Keratinocyte (primary cell): ENCODE results near the gene PIH1D1. TPM values are rescaled to one million over a fixed set of nuclear protein-coding genes. Genes with fewer than 3 reads are reported as not detected.

Experiments used
- DNase-seq: peaks from one replicate; pipeline ENCODE4 v3.0.0-alpha.2; 2011; ENCODE audit warnings: low read depth, missing footprints, low spot score
- FAIRE-seq: peaks from 2 replicates; lab custom pipeline; 2011; peaks lifted over from hg19 to GRCh38; lab: Jason Lieb, UNC
- H2AFZ ChIP-seq: 2 replicates; pipeline ENCODE4 v1.6.0; 2012; ENCODE audit warnings: low read length, control low read depth, inconsistent platforms; ENCODE audit not compliant: control insufficient read depth
- H3K27ac ChIP-seq: 2 replicates; pipeline ENCODE4 v1.5.1; 2011; ENCODE audit warnings: low read length; ENCODE audit not compliant: control insufficient read depth, insufficient read depth
- H3K27me3 ChIP-seq: 3 replicates; pipeline ENCODE4 v1.6.0; 2011; ENCODE audit warnings: low read length; ENCODE audit not compliant: control insufficient read depth, insufficient read depth; ENCODE audit errors: extremely low read depth
- H3K36me3 ChIP-seq, 2 experiments: 2 replicates in 1 of 2; 3 replicates in 1 of 2; pipeline ENCODE4 v1.5.1; 2011; ENCODE audit warnings: low read length in 2 of 2, mild to moderate bottlenecking in 1 of 2; ENCODE audit not compliant: control insufficient read depth in 2 of 2, insufficient read depth in 2 of 2; ENCODE audit errors: extremely low read depth in 1 of 2
- H3K4me1 ChIP-seq: 3 replicates; pipeline ENCODE4 v1.5.1; 2011; ENCODE audit warnings: low read length; ENCODE audit not compliant: control insufficient read depth, insufficient read depth; ENCODE audit errors: extremely low read depth
- H3K4me2 ChIP-seq: 3 replicates; pipeline ENCODE4 v1.6.0; 2011; ENCODE audit warnings: low read depth, low read length; ENCODE audit not compliant: control insufficient read depth, insufficient read depth; ENCODE audit errors: extremely low read depth
- H3K4me3 ChIP-seq, 3 experiments: fragments of 200-600 bp in 1 of 3; sonication (generic) in 1 of 3; 2 replicates in 2 of 3; 3 replicates in 1 of 3; pipeline ENCODE4 v1.5.1; 2011 to 2016; ENCODE audit warnings: low read length in 3 of 3, mild to moderate bottlenecking in 3 of 3, control low read depth in 2 of 3, inconsistent platforms in 1 of 3, low read depth in 1 of 3, mixed read lengths in 1 of 3, mixed run types in 1 of 3, moderate library complexity in 1 of 3; ENCODE audit not compliant: control insufficient read depth in 2 of 3, insufficient read depth in 2 of 3; ENCODE audit errors: extremely low read depth in 1 of 3
- H3K79me2 ChIP-seq: 2 replicates; pipeline ENCODE4 v1.6.0; 2012; ENCODE audit warnings: low read length; ENCODE audit not compliant: control insufficient read depth, insufficient read depth
- H3K9ac ChIP-seq: 3 replicates; pipeline ENCODE4 v1.6.0; 2011; ENCODE audit warnings: low read length; ENCODE audit not compliant: control insufficient read depth, insufficient read depth; ENCODE audit errors: extremely low read depth
- H3K9me1 ChIP-seq: 3 replicates; pipeline ENCODE4 v1.6.0; 2011; ENCODE audit warnings: low read length; ENCODE audit not compliant: control insufficient read depth, insufficient read depth; ENCODE audit errors: extremely low read depth
- H3K9me3 ChIP-seq: 2 replicates; pipeline ENCODE4 v1.5.1; 2012; ENCODE audit warnings: low read depth, low read length; ENCODE audit not compliant: control insufficient read depth
- H4K20me1 ChIP-seq: 3 replicates; pipeline ENCODE4 v1.6.0; 2011; ENCODE audit warnings: low read length; ENCODE audit not compliant: control insufficient read depth, insufficient read depth; ENCODE audit errors: extremely low read depth
- EZH2 ChIP-seq: IDR thresholded peaks from one replicate; pipeline ENCODE4 v1.6.1; 2012; ENCODE audit warnings: inconsistent platforms, mild to moderate bottlenecking, low read length, moderate library complexity
- dilution Hi-C: fragments of 300-500 bp; cut with MboI; formaldehyde crosslinking; loops from one replicate; pipeline ENCODE4 v1.7.0; 2020; ENCODE audit warnings: low sequenced_read_pairs; ENCODE audit not compliant: extremely low pct_ligation_motif_present
- polyA plus RNA-seq, 5 experiments: library from polyadenylated mRNA; depleted of rRNA in 3 of 5; stranded (reverse) in 3 of 5; stranded (forward) in 1 of 5; unstranded in 1 of 5; fragments of >200 nt; gene quantifications; 1 replicate in 1 of 5; 2 replicates in 3 of 5; 3 replicates in 1 of 5; pipeline versions ENCODE4 v1.2.1 to v1.2.3, GENCODE V29; 2011 to 2012; ENCODE audit warnings: missing spikeins in 2 of 5, low read depth in 1 of 5, low replicate concordance in 1 of 5
- TF ChIP-seq, protein P1 (sequence below), 3 experiments: IDR thresholded peaks in 1 of 3; conservative IDR thresholded peaks in 1 of 3; optimal IDR thresholded peaks in 1 of 3; 2 replicates in 2 of 3; 3 replicates in 1 of 3; pipeline versions ENCODE3 to v1.5.1; 2011; ENCODE audit warnings: low read length in 3 of 3, mild to moderate bottlenecking in 3 of 3, moderate library complexity in 2 of 3, control low read depth in 1 of 3, inconsistent platforms in 1 of 3; ENCODE audit not compliant: insufficient read depth in 2 of 3; ENCODE audit errors: extremely low read depth in 1 of 3

Gene PIH1D1
- polyA plus RNA-seq, 1 donor (not counting 4 experiments of a cell fraction or from before 2014, with no cell fraction given): 37.8 TPM

DNA sequence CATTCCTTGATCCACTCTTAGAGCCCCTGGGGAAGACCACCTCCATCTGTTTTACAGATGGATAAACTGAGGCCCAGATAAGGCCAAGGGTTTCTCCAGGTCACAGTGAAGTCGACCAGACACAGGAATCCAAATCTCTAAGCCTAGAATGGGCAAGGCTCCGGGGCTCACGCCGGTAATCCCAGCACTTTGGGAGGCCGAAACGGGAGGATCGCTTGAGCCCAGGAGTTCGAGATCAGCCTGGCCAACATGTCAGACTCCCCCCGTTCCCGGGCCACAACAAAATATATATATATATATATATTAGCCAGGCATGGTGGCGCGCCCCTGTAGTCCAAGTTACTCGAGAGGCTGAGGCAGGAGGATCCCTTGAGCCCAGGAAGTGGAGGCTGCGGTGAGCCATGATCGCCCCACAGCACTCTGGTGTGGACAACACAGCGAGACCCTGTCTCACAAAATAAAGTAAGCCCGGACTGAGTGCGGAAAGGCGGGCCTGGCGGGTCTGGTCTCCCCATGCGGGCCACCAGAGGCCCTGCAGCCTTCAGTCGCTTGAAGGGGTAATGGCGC lies 35.2 kb upstream of the PIH1D1 start:
- no peak for DNase-seq
- Histone ChIP-seq H3K79me2 (peaks cover 37% of the 10 kb centered on the region), H3K9me1 (no peaks in the 10 kb centered on the region), H3K27me3 (no peaks in the 10 kb centered on the region), H3K4me1 (peaks cover 9% of the 10 kb centered on the region), H2AFZ (peak overlapping the region; percentile 90), H3K36me3 (peaks cover 21 to 37% of the 10 kb centered on the region in 2 experiments), H4K20me1 (peaks cover 21% of the 10 kb centered on the region), H3K27ac (peak overlapping the region; percentile 49), H3K9ac (peak overlapping the region; percentile 52), H3K4me3 (peak overlapping the region in 2 of 3 experiments; percentile 32 to 54), H3K9me3 (no peaks in the 10 kb centered on the region), H3K4me2 (peak overlapping the region; percentile 74)
- dilution Hi-C loops: no loop called here
- no peak for FAIRE-seq
- TF ChIP-seq, protein P1, sequence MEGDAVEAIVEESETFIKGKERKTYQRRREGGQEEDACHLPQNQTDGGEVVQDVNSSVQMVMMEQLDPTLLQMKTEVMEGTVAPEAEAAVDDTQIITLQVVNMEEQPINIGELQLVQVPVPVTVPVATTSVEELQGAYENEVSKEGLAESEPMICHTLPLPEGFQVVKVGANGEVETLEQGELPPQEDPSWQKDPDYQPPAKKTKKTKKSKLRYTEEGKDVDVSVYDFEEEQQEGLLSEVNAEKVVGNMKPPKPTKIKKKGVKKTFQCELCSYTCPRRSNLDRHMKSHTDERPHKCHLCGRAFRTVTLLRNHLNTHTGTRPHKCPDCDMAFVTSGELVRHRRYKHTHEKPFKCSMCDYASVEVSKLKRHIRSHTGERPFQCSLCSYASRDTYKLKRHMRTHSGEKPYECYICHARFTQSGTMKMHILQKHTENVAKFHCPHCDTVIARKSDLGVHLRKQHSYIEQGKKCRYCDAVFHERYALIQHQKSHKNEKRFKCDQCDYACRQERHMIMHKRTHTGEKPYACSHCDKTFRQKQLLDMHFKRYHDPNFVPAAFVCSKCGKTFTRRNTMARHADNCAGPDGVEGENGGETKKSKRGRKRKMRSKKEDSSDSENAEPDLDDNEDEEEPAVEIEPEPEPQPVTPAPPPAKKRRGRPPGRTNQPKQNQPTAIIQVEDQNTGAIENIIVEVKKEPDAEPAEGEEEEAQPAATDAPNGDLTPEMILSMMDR (optimal IDR thresholded peaks at IDR 0.05 in 1 of 3, IDR thresholded peaks at IDR 0.05 in 1 of 3, conservative IDR thresholded peaks at IDR 0.05 in 1 of 3; ENCODE audit: extremely low read depth in 1 of 3, insufficient read depth in 2 of 3, low read length in 3 of 3): peak in 1 of 3 experiments; percentile 2
- no peak for TF ChIP-seq EZH2

DNA sequence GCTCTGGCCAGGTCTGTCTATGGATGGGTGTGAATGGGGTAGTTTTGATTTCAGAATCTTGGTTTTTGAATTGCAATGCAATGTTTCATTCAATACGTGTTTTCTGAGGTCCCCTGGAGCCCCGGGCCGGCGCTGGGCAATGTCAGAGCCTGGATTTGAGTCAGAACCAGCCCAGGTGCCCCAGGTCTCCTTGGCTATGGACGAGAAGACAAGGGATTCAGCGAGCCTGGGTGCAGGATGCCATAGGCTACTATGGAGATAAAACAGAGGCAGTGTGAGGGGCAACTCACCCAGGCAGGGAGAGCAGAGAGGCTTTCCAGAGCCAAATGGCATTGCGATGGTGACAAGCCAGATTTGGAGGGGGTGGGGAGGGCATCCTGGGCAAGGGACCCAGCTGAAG lies 34.6 kb upstream of the PIH1D1 start:
- H3K9me3 ChIP-seq: no peaks in the 10 kb centered on the region
- peaks cover 18% of the 10 kb centered on the region for H4K20me1 ChIP-seq
- FAIRE-seq (no peak), DNase-seq (no peak)
- no peak overlapping the region for H3K4me3 ChIP-seq
- no peaks in the 10 kb centered on the region for H3K27me3 ChIP-seq
- H3K4me1 ChIP-seq: peaks cover 9% of the 10 kb centered on the region
- no peak overlapping the region for H2AFZ ChIP-seq
- no peaks in the 10 kb centered on the region for H3K9me1 ChIP-seq
- peaks cover 37% of the 10 kb centered on the region for H3K79me2 ChIP-seq
- TF ChIP-seq, protein P1 (optimal IDR thresholded peaks at IDR 0.05 in 1 of 3, IDR thresholded peaks at IDR 0.05 in 1 of 3, conservative IDR thresholded peaks at IDR 0.05 in 1 of 3; ENCODE audit: extremely low read depth in 1 of 3, insufficient read depth in 2 of 3, low read length in 3 of 3): no peak
- TF ChIP-seq EZH2: no peak
- no peak overlapping the region for H3K9ac ChIP-seq
- H3K4me2 ChIP-seq: no peak overlapping the region
- no peak overlapping the region for H3K27ac ChIP-seq
- dilution Hi-C loops: no loop called here
- H3K36me3 ChIP-seq: peaks cover 17 to 32% of the 10 kb centered on the region in 2 experiments
